ENCODE results near the gene FAIM.

The FAIM gene

GRCh38 chr3:138609898-138610266 is 1.3 kb downstream of the FAIM start:
- no peaks in the 10 kb centered on the region for H3K4me1 ChIP-seq (ENCODE audit: insufficient read depth, insufficient read length)
- no peaks in the 10 kb centered on the region for H3K9me3 ChIP-seq (ENCODE audit: insufficient read depth, low read length)
- no peak overlapping the region for H3K9ac ChIP-seq (ENCODE audit: insufficient read length, low read depth)
- no peak for DNase-seq (ENCODE audit: low read depth, low spot score)
- peaks cover 7% of the 10 kb centered on the region for H3K36me3 ChIP-seq (ENCODE audit: insufficient read depth, insufficient read length, low read length)
- TF ChIP-seq SUZ12 (IDR thresholded peaks at IDR 0.05; ENCODE audit: extremely low read depth, insufficient read depth, insufficient read length) (no peak), YY1 (IDR thresholded peaks at IDR 0.05; ENCODE audit: insufficient read depth, insufficient read length) (no peak), ZNF274 (IDR thresholded peaks at IDR 0.05; ENCODE audit: low read depth, low read length) (no peak)
- H3K27me3 ChIP-seq (ENCODE audit: insufficient read depth, insufficient read length): no peaks in the 10 kb centered on the region
- no peak overlapping the region for H3K4me3 ChIP-seq (ENCODE audit: insufficient read length, low read depth)

GRCh38 chr3:138615462-138615861 is 6.9 kb downstream of the FAIM start:
- Histone ChIP-seq H3K4me1 (ENCODE audit: insufficient read depth, insufficient read length) (no peaks in the 10 kb centered on the region), H3K27me3 (ENCODE audit: insufficient read depth, insufficient read length) (no peaks in the 10 kb centered on the region), H3K36me3 (ENCODE audit: insufficient read depth, insufficient read length, low read length) (peaks cover 7% of the 10 kb centered on the region), H3K4me3 (ENCODE audit: insufficient read length, low read depth) (no peak overlapping the region), H3K9ac (ENCODE audit: insufficient read length, low read depth) (no peak overlapping the region), H3K9me3 (ENCODE audit: insufficient read depth, low read length) (no peaks in the 10 kb centered on the region)
- TF ChIP-seq ZNF274 (IDR thresholded peaks at IDR 0.05; ENCODE audit: low read depth, low read length): no peak
- TF ChIP-seq SUZ12 (IDR thresholded peaks at IDR 0.05; ENCODE audit: extremely low read depth, insufficient read depth, insufficient read length): no peak
- TF ChIP-seq YY1 (IDR thresholded peaks at IDR 0.05; ENCODE audit: insufficient read depth, insufficient read length): no peak
- DNase-seq (ENCODE audit: low read depth, low spot score): no peak

DNA sequence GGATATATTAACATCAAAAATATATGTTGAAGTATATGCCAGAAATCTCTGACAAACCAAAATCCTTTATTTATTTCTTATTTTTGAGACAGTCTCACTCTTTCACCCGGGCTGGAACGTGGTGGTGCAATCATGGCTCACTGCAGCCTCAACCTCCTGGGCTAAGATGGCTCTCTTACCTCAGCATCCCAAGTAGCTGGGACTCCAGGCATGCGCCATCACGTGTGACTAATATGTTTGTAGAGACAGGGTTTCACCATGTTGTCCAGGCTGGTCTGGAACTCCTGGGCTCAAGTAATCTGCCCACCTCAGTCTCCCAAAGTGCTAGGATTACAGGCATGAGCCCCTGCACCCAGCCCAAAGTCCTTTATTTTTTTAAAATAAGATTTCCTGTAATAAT is 11.9 kb downstream of the FAIM start:
- Histone ChIP-seq H3K4me1 (ENCODE audit: insufficient read depth, insufficient read length) (no peaks in the 10 kb centered on the region), H3K27me3 (ENCODE audit: insufficient read depth, insufficient read length) (no peaks in the 10 kb centered on the region), H3K4me3 (ENCODE audit: insufficient read length, low read depth) (no peak overlapping the region), H3K9ac (ENCODE audit: insufficient read length, low read depth) (no peak overlapping the region), H3K36me3 (ENCODE audit: insufficient read depth, insufficient read length, low read length) (peaks cover 10% of the 10 kb centered on the region), H3K9me3 (ENCODE audit: insufficient read depth, low read length) (no peaks in the 10 kb centered on the region)
- TF ChIP-seq SUZ12 (IDR thresholded peaks at IDR 0.05; ENCODE audit: extremely low read depth, insufficient read depth, insufficient read length): no peak
- TF ChIP-seq YY1 (IDR thresholded peaks at IDR 0.05; ENCODE audit: insufficient read depth, insufficient read length): no peak
- no peak for TF ChIP-seq ZNF274 (IDR thresholded peaks at IDR 0.05; ENCODE audit: low read depth, low read length)
- no peak for DNase-seq (ENCODE audit: low read depth, low spot score)

GRCh38 chr3:138624518-138624917 is 15.9 kb downstream of the FAIM start:
- Histone ChIP-seq H3K27me3 (ENCODE audit: insufficient read depth, insufficient read length) (no peaks in the 10 kb centered on the region), H3K9me3 (ENCODE audit: insufficient read depth, low read length) (no peaks in the 10 kb centered on the region), H3K4me3 (ENCODE audit: insufficient read length, low read depth) (no peak overlapping the region), H3K9ac (ENCODE audit: insufficient read length, low read depth) (no peak overlapping the region), H3K4me1 (ENCODE audit: insufficient read depth, insufficient read length) (no peaks in the 10 kb centered on the region), H3K36me3 (ENCODE audit: insufficient read depth, insufficient read length, low read length) (peaks cover 18% of the 10 kb centered on the region)
- TF ChIP-seq YY1 (IDR thresholded peaks at IDR 0.05; ENCODE audit: insufficient read depth, insufficient read length): no peak
- TF ChIP-seq ZNF274 (IDR thresholded peaks at IDR 0.05; ENCODE audit: low read depth, low read length): no peak
- no peak for TF ChIP-seq SUZ12 (IDR thresholded peaks at IDR 0.05; ENCODE audit: extremely low read depth, insufficient read depth, insufficient read length)
- DNase-seq (ENCODE audit: low read depth, low spot score): no peak

DNA sequence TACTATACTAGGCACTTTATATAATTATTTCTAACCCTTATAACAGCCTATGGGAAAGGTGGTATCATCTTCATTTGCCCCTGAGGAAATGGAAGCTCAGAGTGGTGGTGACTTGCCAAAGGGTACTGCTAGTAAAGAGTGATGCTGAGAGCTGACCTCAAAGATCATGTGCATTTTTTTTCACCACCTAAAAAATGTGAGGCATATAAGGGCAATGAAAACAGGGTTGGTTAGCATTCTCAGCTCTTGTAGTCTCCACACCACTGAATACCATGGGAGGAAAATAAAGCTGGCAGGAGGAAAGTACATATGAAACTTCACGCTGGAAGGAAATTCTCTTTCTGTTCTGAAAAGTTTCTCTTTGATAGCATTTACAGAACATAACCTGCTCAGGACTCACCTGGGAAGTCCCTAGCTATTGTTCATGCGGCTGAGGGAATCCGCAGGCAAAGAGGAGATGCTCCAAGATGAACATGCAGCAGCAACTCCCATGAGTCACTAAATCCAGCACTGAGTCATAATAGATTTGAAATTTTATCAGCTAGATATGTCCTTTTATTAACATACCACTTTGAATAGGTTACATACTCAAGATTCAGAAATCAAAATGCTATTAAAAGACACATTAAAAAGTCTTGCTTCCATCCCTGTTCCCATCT is 17.3 kb downstream of the FAIM start:
- Histone ChIP-seq H3K9ac (ENCODE audit: insufficient read length, low read depth) (no peak overlapping the region), H3K36me3 (ENCODE audit: insufficient read depth, insufficient read length, low read length) (peaks cover 28% of the 10 kb centered on the region), H3K4me3 (ENCODE audit: insufficient read length, low read depth) (no peak overlapping the region), H3K27me3 (ENCODE audit: insufficient read depth, insufficient read length) (no peaks in the 10 kb centered on the region), H3K4me1 (ENCODE audit: insufficient read depth, insufficient read length) (no peaks in the 10 kb centered on the region), H3K9me3 (ENCODE audit: insufficient read depth, low read length) (no peaks in the 10 kb centered on the region)
- no peak for TF ChIP-seq ZNF274 (IDR thresholded peaks at IDR 0.05; ENCODE audit: low read depth, low read length)
- no peak for TF ChIP-seq SUZ12 (IDR thresholded peaks at IDR 0.05; ENCODE audit: extremely low read depth, insufficient read depth, insufficient read length)
- no peak for TF ChIP-seq YY1 (IDR thresholded peaks at IDR 0.05; ENCODE audit: insufficient read depth, insufficient read length)
- no peak for DNase-seq (ENCODE audit: low read depth, low spot score)

- H3K27me3 ChIP-seq (ENCODE audit: insufficient read depth, insufficient read length): no peaks in the 10 kb centered on the region
- TF ChIP-seq YY1 (IDR thresholded peaks at IDR 0.05; ENCODE audit: insufficient read depth, insufficient read length) (no peak), ZNF274 (IDR thresholded peaks at IDR 0.05; ENCODE audit: low read depth, low read length) (no peak), SUZ12 (IDR thresholded peaks at IDR 0.05; ENCODE audit: extremely low read depth, insufficient read depth, insufficient read length) (no peak)
- DNase-seq (ENCODE audit: low read depth, low spot score): no peak
Measured at GRCh38 chr3:138629526-138629925, 21.0 kb downstream of the FAIM start.

GRCh38 chr3:138638641-138639040 is 30.1 kb downstream of the FAIM start:
- no peaks in the 10 kb centered on the region for H3K36me3 ChIP-seq (ENCODE audit: insufficient read depth, insufficient read length, low read length)
- no peaks in the 10 kb centered on the region for H3K4me1 ChIP-seq (ENCODE audit: insufficient read depth, insufficient read length)
- H3K9me3 ChIP-seq (ENCODE audit: insufficient read depth, low read length): peaks cover 8% of the 10 kb centered on the region; the same call in 1 of the 2 replicates
- DNase-seq (ENCODE audit: low read depth, low spot score): no peak
- no peak overlapping the region for H3K4me3 ChIP-seq (ENCODE audit: insufficient read length, low read depth)
- TF ChIP-seq ZNF274 (IDR thresholded peaks at IDR 0.05; ENCODE audit: low read depth, low read length): no peak
- no peak for TF ChIP-seq YY1 (IDR thresholded peaks at IDR 0.05; ENCODE audit: insufficient read depth, insufficient read length)
- TF ChIP-seq SUZ12 (IDR thresholded peaks at IDR 0.05; ENCODE audit: extremely low read depth, insufficient read depth, insufficient read length): no peak
- no peak overlapping the region for H3K9ac ChIP-seq (ENCODE audit: insufficient read length, low read depth)
- no peaks in the 10 kb centered on the region for H3K27me3 ChIP-seq (ENCODE audit: insufficient read depth, insufficient read length)

More at GRCh38 chr3:138629526-138629925, 21.0 kb downstream of the FAIM start:
- no peak overlapping the region for H3K9ac ChIP-seq (ENCODE audit: insufficient read length, low read depth)
- peaks cover 33% of the 10 kb centered on the region for H3K36me3 ChIP-seq (ENCODE audit: insufficient read depth, insufficient read length, low read length)
- H3K4me3 ChIP-seq (ENCODE audit: insufficient read length, low read depth): no peak overlapping the region
- no peaks in the 10 kb centered on the region for H3K9me3 ChIP-seq (ENCODE audit: insufficient read depth, low read length)
- H3K4me1 ChIP-seq (ENCODE audit: insufficient read depth, insufficient read length): no peaks in the 10 kb centered on the region
